GM21528 (cell line): ENCODE data around the gene NEDD9.

ENCODE experiments used
- ATAC-seq: cut with Tn5 transposase; IDR thresholded peaks from one replicate; pipeline ENCODE4 v1.9.1; 2021; ENCODE audit warnings: mild to moderate bottlenecking, moderate library complexity; ENCODE audit not compliant: unreplicated experiment, low FRiP score

Gene NEDD9

GRCh38 chr6:11187301-11187700, 45.2 kb downstream of the NEDD9 start:
- no peak for ATAC-seq

DNA sequence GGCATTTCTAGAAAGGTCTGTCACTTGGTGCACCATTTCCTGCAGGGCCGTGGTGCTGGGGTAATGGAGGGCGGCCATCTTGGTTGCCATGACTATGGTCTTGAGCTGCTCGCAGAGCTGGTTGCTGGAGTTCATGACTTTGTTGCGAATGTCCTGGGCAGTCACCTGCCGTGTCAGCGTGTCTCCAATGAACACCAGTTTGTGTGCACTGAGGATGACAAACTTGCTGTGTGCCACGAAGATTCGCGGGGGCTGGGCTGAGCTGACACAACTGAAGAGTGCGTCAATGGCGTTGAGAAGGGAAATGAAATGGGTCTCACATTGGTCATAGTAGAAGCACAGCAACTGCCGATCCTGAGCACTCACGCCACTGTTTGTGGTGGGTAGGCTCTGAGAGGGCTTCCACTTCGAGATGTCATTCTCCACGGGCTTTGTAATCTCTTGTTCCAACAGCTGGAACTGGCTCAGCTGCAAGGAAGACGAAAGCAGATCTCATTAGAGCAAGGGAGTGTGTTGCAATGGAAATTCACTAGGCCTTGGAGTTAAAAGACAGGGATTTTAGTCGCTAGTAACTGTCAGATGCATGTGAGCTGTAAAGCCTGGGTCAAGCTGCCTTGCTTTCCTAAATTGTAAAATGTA, 47.1 kb downstream of the NEDD9 start:
- no peak for ATAC-seq

DNA sequence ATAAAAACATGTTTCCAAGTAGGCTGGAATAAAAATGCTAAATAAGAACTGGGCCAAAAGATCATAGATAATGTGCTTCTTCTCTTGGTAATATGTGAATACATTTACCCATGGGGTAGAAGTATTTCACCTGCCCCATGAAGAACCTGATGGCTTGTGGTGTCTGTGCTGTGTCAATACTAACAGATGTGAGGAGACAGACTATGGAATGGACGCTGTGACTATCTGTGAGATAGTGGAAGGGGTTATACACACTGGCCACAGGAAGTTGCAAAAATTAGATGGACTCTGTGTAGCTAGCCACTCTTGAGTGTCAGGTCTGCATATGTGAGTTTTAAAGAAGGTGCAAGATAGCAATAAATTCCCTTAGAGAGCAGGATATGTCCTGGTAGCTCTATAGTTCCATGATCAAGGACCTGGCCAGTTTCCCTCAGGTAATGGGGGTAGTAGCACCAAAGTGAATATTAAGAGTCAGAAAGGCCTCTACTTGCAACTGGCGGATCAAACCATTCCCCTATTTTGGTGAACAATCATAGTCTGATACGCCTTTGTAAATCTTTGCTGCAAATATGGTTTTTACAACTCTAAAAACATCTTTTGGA, 48.6 kb downstream of the NEDD9 start:
- no peak for ATAC-seq

DNA sequence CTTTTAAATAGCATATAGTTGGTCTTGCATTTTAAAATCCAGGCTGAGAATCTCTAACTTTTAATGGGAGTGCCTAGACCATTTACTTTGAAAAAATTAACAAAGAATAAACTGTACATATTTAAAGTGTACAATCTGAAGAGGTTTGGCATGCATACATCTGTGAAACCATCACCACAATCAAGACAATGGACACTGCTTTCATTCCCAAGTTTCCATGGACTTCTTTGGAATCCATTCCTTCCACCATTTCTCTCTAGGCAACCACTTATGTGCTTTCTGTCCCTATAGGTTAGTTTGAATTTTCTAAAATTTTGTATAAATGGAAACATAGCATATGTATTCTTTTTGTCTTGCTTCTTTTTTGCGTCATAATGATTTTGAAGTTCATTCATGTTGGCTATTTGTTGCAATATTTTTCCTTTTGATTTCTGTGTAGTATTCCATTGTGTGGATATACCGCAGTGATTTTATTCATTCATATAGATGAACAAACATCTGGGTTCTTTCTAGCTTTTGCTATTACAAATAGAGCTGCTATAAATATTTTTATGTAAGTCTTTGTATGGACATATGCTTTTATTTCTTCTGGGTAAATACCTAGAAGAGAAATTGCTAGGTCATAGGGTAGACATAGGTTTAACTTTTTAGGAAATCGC, 50.9 kb downstream of the NEDD9 start:
- no peak for ATAC-seq

- ATAC-seq: no peak
Observed at GRCh38 chr6:11179419-11180202, 52.9 kb downstream of the NEDD9 start.

- ATAC-seq: no peak
Observed at GRCh38 chr6:11179088-11179418, 53.4 kb downstream of the NEDD9 start.

- ATAC-seq: no peak
Observed at GRCh38 chr6:11177271-11177670, 55.2 kb downstream of the NEDD9 start.

DNA sequence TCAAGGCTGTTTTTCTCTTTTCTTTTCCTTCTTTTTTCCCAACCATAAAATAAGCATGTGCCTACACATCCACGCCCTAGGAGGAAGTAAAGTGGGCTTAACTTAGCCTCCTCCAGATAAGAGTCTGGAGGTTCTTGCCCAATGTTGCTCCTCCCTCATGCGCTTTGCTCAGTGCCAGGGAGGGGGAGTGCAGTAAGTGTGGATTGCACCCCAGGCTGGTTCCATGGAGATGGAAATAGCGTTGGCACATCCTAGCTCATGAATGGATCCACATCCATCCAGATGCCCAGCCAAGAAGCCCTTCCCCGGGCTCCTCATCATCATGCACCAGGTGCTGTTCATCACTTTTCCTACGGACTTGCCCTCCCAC, 58.2 kb downstream of the NEDD9 start:
- ATAC-seq: no peak

GRCh38 chr6:11172501-11173327, 59.8 kb downstream of the NEDD9 start:
- no peak for ATAC-seq

DNA sequence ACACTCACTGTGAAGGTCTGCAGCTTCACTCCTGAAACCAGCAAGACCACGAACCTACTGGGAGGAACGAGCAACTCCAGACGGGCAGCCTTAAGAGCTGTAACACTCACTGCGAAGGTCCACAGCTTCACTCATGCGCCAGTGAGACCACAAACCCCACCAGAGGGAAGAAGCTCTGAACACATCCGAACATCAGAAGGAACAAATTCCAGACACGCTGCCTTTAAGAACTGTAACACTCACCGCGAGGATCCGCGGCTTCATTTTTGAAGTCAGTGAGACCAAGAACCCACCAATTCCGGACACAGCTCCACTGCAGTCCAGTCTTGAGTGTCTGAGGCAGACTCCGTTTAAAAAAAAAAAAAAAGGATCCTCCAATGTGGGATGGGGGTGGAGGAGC, 60.5 kb downstream of the NEDD9 start:
- ATAC-seq: no peak

- ATAC-seq: no peak
Observed at GRCh38 chr6:11168091-11168635, 64.3 kb downstream of the NEDD9 start.

GRCh38 chr6:11166948-11167347, 65.5 kb downstream of the NEDD9 start:
- ATAC-seq: no peak

GRCh38 chr6:11164717-11165646, 67.5 kb downstream of the NEDD9 start:
- no peak for ATAC-seq

- no peak for ATAC-seq
Observed at GRCh38 chr6:11163932-11164331, 68.5 kb downstream of the NEDD9 start.

GRCh38 chr6:11162262-11162661, 70.2 kb downstream of the NEDD9 start:
- no peak for ATAC-seq

DNA sequence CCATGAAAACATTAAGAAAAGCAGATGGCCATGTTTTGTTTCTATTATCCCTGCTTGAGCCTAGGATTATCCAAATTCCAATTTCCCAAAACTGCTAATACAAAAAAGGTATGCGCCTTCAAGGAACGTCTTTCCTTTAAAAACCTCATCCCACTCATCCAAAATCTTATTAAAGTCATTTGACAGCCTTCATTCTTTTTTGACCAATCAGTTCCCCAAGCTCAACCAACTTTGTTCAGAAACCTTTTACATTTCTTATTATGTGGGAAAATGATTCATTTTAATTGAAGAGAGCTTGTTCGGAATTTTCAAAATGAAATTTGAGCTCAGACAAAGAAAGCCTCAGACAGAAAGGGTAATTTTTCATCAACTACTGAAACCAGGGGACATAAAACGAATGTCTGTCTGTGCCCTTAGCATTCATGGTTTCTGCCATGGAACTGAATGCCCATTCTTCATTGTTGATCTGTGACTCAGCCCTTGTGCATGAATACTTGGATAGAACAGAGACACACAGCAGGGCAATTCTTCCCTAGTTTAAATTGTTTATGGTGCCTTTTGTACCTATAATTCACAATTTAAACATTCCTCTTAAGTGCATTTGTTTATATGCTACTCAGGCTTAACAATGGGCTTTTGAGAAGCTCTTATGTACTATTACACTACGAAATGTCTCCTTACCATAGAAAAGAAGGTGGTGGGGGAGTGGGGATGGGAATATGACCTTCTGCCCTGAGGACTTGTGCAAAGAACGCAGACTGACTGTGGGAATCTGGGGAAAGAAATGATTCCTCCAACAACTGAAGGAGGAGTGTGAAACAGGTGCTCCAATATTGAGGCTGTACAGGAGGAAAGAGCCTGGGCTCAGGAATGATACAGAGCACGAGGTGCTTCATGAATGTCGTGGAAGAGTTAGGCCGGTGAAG, 71.2 kb downstream of the NEDD9 start:
- ATAC-seq: no peak

DNA sequence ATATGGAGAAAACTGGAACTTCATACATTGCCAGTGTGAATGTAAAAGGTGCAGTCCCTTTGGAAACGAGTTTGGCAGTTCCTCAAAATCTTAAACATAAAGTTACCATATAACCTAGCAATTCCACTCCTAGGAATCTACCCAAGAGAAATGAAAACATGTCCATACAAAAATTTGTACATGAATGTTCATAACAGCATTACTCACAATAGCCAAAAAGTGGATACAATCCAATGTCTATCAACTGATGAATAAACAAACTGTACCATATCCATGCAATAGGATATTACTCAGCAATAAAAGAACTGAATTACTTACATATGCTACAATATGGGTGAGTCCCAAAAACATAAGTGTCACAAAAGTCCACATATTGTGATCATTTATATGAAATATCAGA, 72.3 kb downstream of the NEDD9 start:
- ATAC-seq: no peak

- no peak for ATAC-seq
Observed at GRCh38 chr6:11155589-11155988, 76.9 kb downstream of the NEDD9 start.
